HUES48 (cell line): Measurements from ENCODE around the gene CNTN4.
"Not testable (repeated sequence)": the region's sequence is repeated elsewhere in the genome, so short reads cannot be mapped to it uniquely, and the experiment has no call there.

Experiments used
- H3K27ac ChIP-seq: one replicate; pipeline ENCODE4 v1.7.0; 2013; ENCODE audit warnings: low read depth, low read length, inconsistent platforms
- H3K27me3 ChIP-seq: 2 replicates; pipeline ENCODE4 v1.6.1; 2013; ENCODE audit warnings: mild to moderate bottlenecking, low read length; ENCODE audit not compliant: control insufficient read depth, insufficient read depth
- H3K36me3 ChIP-seq: 2 replicates; pipeline ENCODE4 v1.6.1; 2013; ENCODE audit warnings: low read length; ENCODE audit not compliant: control insufficient read depth, insufficient read depth
- H3K4me1 ChIP-seq: 2 replicates; pipeline ENCODE4 v1.6.1; 2013; ENCODE audit warnings: mild to moderate bottlenecking, low read length; ENCODE audit not compliant: control insufficient read depth, insufficient read depth
- H3K4me3 ChIP-seq: 2 replicates; pipeline ENCODE4 v1.5.1; 2013; ENCODE audit warnings: mild to moderate bottlenecking, low read depth, low read length
- H3K9ac ChIP-seq: 2 replicates; pipeline ENCODE4 v1.6.1; 2013; ENCODE audit warnings: mild to moderate bottlenecking, low read depth, low read length, moderate library complexity
- H3K9me3 ChIP-seq: 2 replicates; pipeline ENCODE4 v1.6.1; 2013; ENCODE audit warnings: low read length; ENCODE audit not compliant: control insufficient read depth, insufficient read depth

CNTN4 gene

GRCh38 chr3:2896308-2896939 is 797.8 kb downstream of the CNTN4 start:
- H3K36me3 ChIP-seq = no peaks in the 10 kb centered on the region
- no peaks in the 10 kb centered on the region for H3K27me3 ChIP-seq
- peaks cover 25% of the 10 kb centered on the region for H3K4me1 ChIP-seq
- no peak overlapping the region for H3K9ac ChIP-seq
- no peak overlapping the region for H3K27ac ChIP-seq
- H3K9me3 ChIP-seq = no peaks in the 10 kb centered on the region
- H3K4me3 ChIP-seq = no peak overlapping the region

GRCh38 chr3:2897821-2898220 is 799.2 kb downstream of the CNTN4 start:
- H3K27me3 ChIP-seq = no peaks in the 10 kb centered on the region
- peak overlapping the region; percentile 61 for H3K27ac ChIP-seq

GRCh38 chr3:2898591-2899353 is 800.1 kb downstream of the CNTN4 start:
- H3K9me3 ChIP-seq = no peaks in the 10 kb centered on the region
- H3K27ac ChIP-seq = peak overlapping the region; percentile 61
- H3K4me3 ChIP-seq = no peak overlapping the region
- H3K27me3 ChIP-seq = no peaks in the 10 kb centered on the region
- H3K9ac ChIP-seq = no peak overlapping the region
- peaks cover 46% of the 10 kb centered on the region for H3K4me1 ChIP-seq
- no peaks in the 10 kb centered on the region for H3K36me3 ChIP-seq

More at GRCh38 chr3:2897821-2898220, 799.2 kb downstream of the CNTN4 start:
- H3K4me3 ChIP-seq = no peak overlapping the region
- no peaks in the 10 kb centered on the region for H3K36me3 ChIP-seq
- peaks cover 37% of the 10 kb centered on the region for H3K4me1 ChIP-seq
- H3K9ac ChIP-seq = no peak overlapping the region
- no peaks in the 10 kb centered on the region for H3K9me3 ChIP-seq

- H3K9ac ChIP-seq = no peak overlapping the region
- H3K9me3 ChIP-seq = no peaks in the 10 kb centered on the region
- no peaks in the 10 kb centered on the region for H3K36me3 ChIP-seq
- peaks cover 41% of the 10 kb centered on the region for H3K4me1 ChIP-seq
- H3K27ac ChIP-seq = no peak overlapping the region
- no peak overlapping the region for H3K4me3 ChIP-seq
- no peaks in the 10 kb centered on the region for H3K27me3 ChIP-seq
These were observed 805.4 kb downstream of the CNTN4 start for GRCh38 chr3:2904054-2904453.

GRCh38 chr3:2908693-2909351 is 810.2 kb downstream of the CNTN4 start:
- peaks cover 7% of the 10 kb centered on the region for H3K4me1 ChIP-seq
- H3K36me3 ChIP-seq = no peaks in the 10 kb centered on the region
- no peak overlapping the region for H3K27ac ChIP-seq
- no peak overlapping the region for H3K9ac ChIP-seq
- H3K4me3 ChIP-seq = no peak overlapping the region
- no peaks in the 10 kb centered on the region for H3K9me3 ChIP-seq
- no peaks in the 10 kb centered on the region for H3K27me3 ChIP-seq

- H3K4me3 ChIP-seq = no peak overlapping the region
- no peaks in the 10 kb centered on the region for H3K4me1 ChIP-seq
- H3K9ac ChIP-seq = no peak overlapping the region
- no peak overlapping the region for H3K27ac ChIP-seq
- H3K36me3 ChIP-seq = no peaks in the 10 kb centered on the region
- no peaks in the 10 kb centered on the region; the same call in 1 of the 2 replicates for H3K9me3 ChIP-seq
- no peaks in the 10 kb centered on the region for H3K27me3 ChIP-seq
These were observed 812.3 kb downstream of the CNTN4 start for GRCh38 chr3:2910997-2911396.

- Histone ChIP-seq H3K4me1 (no peaks in the 10 kb centered on the region), H3K9me3 (peaks cover 3% of the 10 kb centered on the region), H3K4me3 (no peak overlapping the region), H3K9ac (no peak overlapping the region), H3K27me3 (no peaks in the 10 kb centered on the region), H3K36me3 (no peaks in the 10 kb centered on the region), H3K27ac (no peak overlapping the region)
These were observed 817.2 kb downstream of the CNTN4 start for GRCh38 chr3:2915826-2916225.

- H3K36me3 ChIP-seq, H3K9ac ChIP-seq: not testable (repeated sequence)
These were observed 818.0 kb downstream of the CNTN4 start for GRCh38 chr3:2916640-2917039.

GRCh38 chr3:2920103-2920502 is 821.4 kb downstream of the CNTN4 start:
- Histone ChIP-seq H3K9ac (no peak overlapping the region), H3K27ac (no peak overlapping the region), H3K36me3 (no peaks in the 10 kb centered on the region), H3K27me3 (no peaks in the 10 kb centered on the region), H3K4me3 (no peak overlapping the region), H3K4me1 (peaks cover 12% of the 10 kb centered on the region; the same call in 1 of the 2 replicates), H3K9me3 (peaks cover 3% of the 10 kb centered on the region)

More at GRCh38 chr3:2916640-2917039, 818.0 kb downstream of the CNTN4 start:
- not testable (repeated sequence) for H3K9me3 ChIP-seq, H3K27me3 ChIP-seq, H3K27ac ChIP-seq, H3K4me3 ChIP-seq, H3K4me1 ChIP-seq

- H3K27me3 ChIP-seq = no peaks in the 10 kb centered on the region
- no peak overlapping the region for H3K9ac ChIP-seq
- H3K4me1 ChIP-seq = peaks cover 12% of the 10 kb centered on the region; the same call in 1 of the 2 replicates
- no peaks in the 10 kb centered on the region for H3K36me3 ChIP-seq
- no peak overlapping the region for H3K27ac ChIP-seq
- no peak overlapping the region for H3K4me3 ChIP-seq
- peaks cover 3% of the 10 kb centered on the region; the same call in 1 of the 2 replicates for H3K9me3 ChIP-seq
These were observed 822.8 kb downstream of the CNTN4 start for GRCh38 chr3:2921452-2921851.

- no peak overlapping the region for H3K4me3 ChIP-seq
- H3K4me1 ChIP-seq = peaks cover 12% of the 10 kb centered on the region; the same call in 1 of the 2 replicates
- H3K27me3 ChIP-seq = no peaks in the 10 kb centered on the region
- peaks cover 3% of the 10 kb centered on the region; the same call in 1 of the 2 replicates for H3K9me3 ChIP-seq
- no peak overlapping the region for H3K27ac ChIP-seq
- no peak overlapping the region for H3K9ac ChIP-seq
- H3K36me3 ChIP-seq = no peaks in the 10 kb centered on the region
These were observed 823.2 kb downstream of the CNTN4 start for GRCh38 chr3:2921903-2922302.
